T-helper 2 cell treated with Interferon-gamma antibody and Interleukin-4, amounts not matched to agents 5 μg/mL and 100 μg/mL, for 36 hours (primary cell): ENCODE measurements around the gene PFKFB4.

Experiments
- DNase-seq: peaks from one replicate; pipeline ENCODE4 v3.0.0; 2021; ENCODE audit warnings: low spot score
- H3K27ac Mint-ChIP-seq: one replicate; pipeline ENCODE4 v1.8.0; 2021; ENCODE audit warnings: mild to moderate bottlenecking, mixed read lengths
- H3K27me3 Mint-ChIP-seq: one replicate; pipeline ENCODE4 v1.8.0; 2021; ENCODE audit warnings: low read depth, mixed read lengths
- H3K36me3 Mint-ChIP-seq: one replicate; pipeline ENCODE4 v1.8.0; 2021; ENCODE audit warnings: low read depth, mixed read lengths
- H3K4me1 Mint-ChIP-seq: one replicate; pipeline ENCODE4 v1.8.0; 2021; ENCODE audit warnings: low read depth, mixed read lengths
- H3K4me3 Mint-ChIP-seq: one replicate; pipeline ENCODE4 v1.8.0; 2022; ENCODE audit warnings: mild to moderate bottlenecking, moderate library complexity, mixed read lengths
- H3K9me3 Mint-ChIP-seq: one replicate; pipeline ENCODE4 v1.8.0; 2021; ENCODE audit warnings: mixed read lengths

PFKFB4 gene

DNA sequence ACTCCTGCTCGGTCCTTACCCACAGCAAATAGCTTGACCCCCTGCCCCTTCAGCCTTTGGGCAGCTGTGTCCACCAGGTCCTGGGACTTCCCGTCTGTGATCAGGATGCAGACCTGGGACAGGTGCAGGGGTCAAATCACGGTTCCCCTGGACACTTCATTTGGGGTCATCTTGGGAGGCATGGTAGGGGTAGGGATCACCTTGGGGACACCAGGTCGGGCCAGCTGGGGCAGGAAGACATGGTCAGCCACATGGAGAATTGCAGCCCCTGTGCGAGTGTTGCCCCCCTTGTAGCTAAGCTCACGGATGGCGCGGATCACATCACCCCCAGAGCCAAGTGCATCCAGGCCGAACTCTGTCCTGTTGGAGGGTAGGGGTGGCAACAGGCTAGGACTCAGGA lies 36.7 kb upstream of the PFKFB4 start:
- H3K36me3 Mint-ChIP-seq, result no peaks in the 10 kb centered on the region
- H3K27ac Mint-ChIP-seq, result no peak overlapping the region
- peaks cover 22% of the 10 kb centered on the region for H3K27me3 Mint-ChIP-seq
- H3K4me3 Mint-ChIP-seq, result no peak overlapping the region
- H3K9me3 Mint-ChIP-seq, result no peaks in the 10 kb centered on the region
- no peak for DNase-seq
- no peaks in the 10 kb centered on the region for H3K4me1 Mint-ChIP-seq

DNA sequence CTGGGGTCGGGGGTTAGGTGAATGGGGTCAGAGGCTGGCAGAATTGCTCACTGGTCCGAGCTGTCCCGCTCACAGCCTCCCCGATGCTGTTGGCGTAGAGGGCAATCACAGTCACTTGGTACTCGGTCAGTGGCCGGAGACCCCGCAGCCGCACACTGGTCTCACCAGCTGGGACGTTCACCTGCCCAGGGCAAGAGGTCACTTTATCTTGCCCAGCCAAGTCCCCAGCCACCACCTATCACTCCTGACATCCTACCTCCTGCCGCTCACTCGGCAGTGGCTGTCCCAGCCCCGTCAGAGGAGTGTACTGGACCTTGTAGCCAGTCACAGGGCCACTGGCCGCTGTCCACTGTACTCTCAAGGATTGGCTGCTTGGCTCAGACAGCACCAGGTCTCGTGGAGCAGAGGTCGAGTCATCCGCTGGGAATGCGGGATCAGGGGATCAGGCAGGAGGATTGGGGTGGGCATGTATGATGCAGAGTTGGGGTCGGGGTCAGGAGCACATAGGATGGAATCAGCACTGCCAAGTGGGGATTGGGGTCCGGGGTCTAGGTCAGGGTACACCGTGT lies 36.0 kb upstream of the PFKFB4 start:
- Mint-ChIP-seq H3K9me3 (no peaks in the 10 kb centered on the region), H3K4me3 (no peak overlapping the region)

DNA sequence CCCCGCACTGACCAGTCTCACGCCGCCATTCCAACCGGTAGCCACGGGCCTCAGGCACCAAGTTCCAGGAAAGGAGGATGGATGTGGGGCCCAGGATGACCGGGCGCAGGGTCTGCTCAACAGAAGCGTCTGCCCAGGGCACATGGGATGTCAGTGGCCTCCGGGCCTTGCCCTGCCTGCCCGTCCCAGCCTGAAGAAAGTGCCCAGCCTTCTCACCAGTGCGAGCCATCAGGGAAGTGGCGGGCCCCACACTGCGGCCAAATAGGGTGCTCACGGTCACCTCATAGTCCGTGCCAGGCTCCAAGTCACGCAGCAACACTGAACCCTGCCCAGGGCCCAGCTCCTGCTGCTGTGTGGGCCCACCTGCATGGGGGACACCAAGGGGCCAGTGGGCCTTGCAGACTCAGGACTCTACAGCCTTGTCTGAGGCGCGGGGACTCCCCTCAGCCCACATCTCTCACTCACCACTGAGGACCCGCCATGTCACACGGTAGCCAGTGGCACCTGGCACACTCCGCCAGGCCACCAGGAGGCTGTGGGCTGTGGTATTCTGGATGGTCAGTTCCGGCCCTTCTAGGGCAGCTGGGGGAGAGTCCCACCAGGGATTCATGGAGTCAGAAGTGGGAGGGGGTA lies 35.4 kb upstream of the PFKFB4 start:
- no peak overlapping the region for H3K4me3 Mint-ChIP-seq
- no peaks in the 10 kb centered on the region for H3K36me3 Mint-ChIP-seq
- H3K27ac Mint-ChIP-seq, result no peak overlapping the region
- DNase-seq, result no peak
- H3K27me3 Mint-ChIP-seq, result peaks cover 22% of the 10 kb centered on the region
- no peaks in the 10 kb centered on the region for H3K9me3 Mint-ChIP-seq
- no peaks in the 10 kb centered on the region for H3K4me1 Mint-ChIP-seq

More for the DNA sequence above, 36.0 kb upstream of the PFKFB4 start:
- H3K27me3 Mint-ChIP-seq, result peaks cover 22% of the 10 kb centered on the region
- no peaks in the 10 kb centered on the region for H3K4me1 Mint-ChIP-seq
- no peak for DNase-seq
- H3K36me3 Mint-ChIP-seq, result no peaks in the 10 kb centered on the region
- no peak overlapping the region for H3K27ac Mint-ChIP-seq

DNA sequence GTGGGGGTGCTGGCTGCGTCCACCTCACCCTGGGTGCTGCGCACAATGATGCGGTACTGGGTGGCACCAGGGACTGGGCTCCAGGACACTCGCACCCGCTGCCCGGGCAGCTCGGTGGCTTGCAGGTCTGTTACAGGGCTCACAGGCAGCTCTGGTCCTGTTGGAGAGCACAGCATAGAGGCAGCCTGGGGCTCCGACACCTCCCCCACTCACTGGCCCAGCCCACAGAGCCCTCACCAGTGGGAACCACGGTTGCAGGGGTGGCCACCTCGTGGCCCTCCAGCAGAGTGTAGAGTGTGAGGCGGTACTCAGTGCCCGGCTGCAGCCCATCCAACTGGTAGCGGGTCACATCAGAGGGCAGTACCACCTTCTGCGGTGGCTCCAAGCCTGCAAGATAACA lies 34.8 kb upstream of the PFKFB4 start:
- DNase-seq, result no peak
- H3K27ac Mint-ChIP-seq, result no peak overlapping the region
- no peaks in the 10 kb centered on the region for H3K36me3 Mint-ChIP-seq
- no peak overlapping the region for H3K4me3 Mint-ChIP-seq
- no peaks in the 10 kb centered on the region for H3K4me1 Mint-ChIP-seq
- no peaks in the 10 kb centered on the region for H3K9me3 Mint-ChIP-seq
- H3K27me3 Mint-ChIP-seq, result peaks cover 22% of the 10 kb centered on the region

DNA sequence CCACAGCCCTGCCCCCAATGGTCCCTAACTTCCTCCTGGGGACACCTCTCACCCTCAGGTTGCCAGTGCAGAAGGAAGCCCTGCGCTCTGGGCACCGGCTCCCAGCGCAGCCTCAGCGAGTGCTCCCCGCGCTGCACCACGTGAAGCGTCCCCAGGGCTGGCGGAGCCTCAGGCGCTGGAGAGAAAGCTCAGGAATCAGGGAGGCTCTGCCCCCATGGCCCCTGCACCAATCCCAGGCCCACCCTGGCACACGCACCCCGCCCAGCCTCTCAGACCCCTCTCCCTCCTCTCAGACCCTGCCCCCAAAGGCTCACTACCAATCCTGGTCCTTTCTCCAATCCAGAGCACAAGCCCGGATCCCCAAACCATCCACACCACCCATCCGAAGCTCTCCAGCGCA lies 31.6 kb upstream of the PFKFB4 start:
- Mint-ChIP-seq H3K36me3 (no peaks in the 10 kb centered on the region), H3K4me3 (no peak overlapping the region), H3K27me3 (peaks cover 9% of the 10 kb centered on the region), H3K27ac (no peak overlapping the region), H3K4me1 (no peaks in the 10 kb centered on the region), H3K9me3 (no peaks in the 10 kb centered on the region)
- no peak for DNase-seq

DNA sequence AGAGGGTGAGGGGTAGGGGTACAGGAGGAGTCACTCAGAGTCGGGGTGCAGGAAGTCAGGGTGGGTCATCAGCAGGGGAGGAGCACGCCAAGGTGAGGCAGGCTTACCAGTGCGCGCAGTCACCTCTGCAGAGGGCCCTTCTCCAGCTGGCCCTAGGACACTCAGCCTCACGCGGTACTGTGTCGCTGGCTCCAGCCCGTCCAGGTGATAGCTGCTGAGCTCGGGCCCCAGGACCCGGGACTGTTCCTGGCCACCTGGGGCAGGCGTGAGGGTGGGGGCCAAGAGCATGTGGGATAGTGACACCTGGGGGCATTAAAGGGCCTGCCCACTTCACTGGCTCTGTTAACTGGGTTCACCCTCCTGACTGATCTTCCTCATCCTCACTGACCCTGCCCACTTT lies 31.1 kb upstream of the PFKFB4 start:
- no peak overlapping the region for H3K27ac Mint-ChIP-seq
- no peaks in the 10 kb centered on the region for H3K9me3 Mint-ChIP-seq
- no peak for DNase-seq
- peaks cover 9% of the 10 kb centered on the region for H3K27me3 Mint-ChIP-seq
- no peaks in the 10 kb centered on the region for H3K36me3 Mint-ChIP-seq
- no peaks in the 10 kb centered on the region for H3K4me1 Mint-ChIP-seq
- H3K4me3 Mint-ChIP-seq, result no peak overlapping the region

DNA sequence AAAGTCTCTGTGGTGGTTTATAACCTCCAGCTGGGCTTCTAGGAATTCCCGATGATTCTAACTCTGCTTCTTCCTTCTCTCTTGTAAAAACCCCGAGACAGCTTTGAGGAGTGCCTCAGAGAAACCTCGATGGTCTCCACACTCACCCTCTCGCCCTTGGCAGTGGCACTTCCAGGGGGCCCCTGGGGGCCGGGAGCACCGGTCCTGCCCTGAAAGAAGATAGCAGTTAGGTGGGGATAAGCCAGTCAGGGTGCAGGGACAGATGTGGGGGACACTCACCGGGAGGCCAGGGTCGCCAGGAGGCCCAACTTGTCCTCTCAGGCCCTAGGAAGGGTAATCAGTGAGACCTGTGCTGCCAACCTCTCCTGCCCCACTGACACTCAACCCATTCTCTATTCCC lies 28.8 kb upstream of the PFKFB4 start:
- H3K4me3 Mint-ChIP-seq, result no peak overlapping the region
- no peak for DNase-seq
- no peaks in the 10 kb centered on the region for H3K36me3 Mint-ChIP-seq
- no peak overlapping the region for H3K27ac Mint-ChIP-seq
- peaks cover 9% of the 10 kb centered on the region for H3K27me3 Mint-ChIP-seq
- H3K9me3 Mint-ChIP-seq, result no peaks in the 10 kb centered on the region
- H3K4me1 Mint-ChIP-seq, result no peaks in the 10 kb centered on the region

DNA sequence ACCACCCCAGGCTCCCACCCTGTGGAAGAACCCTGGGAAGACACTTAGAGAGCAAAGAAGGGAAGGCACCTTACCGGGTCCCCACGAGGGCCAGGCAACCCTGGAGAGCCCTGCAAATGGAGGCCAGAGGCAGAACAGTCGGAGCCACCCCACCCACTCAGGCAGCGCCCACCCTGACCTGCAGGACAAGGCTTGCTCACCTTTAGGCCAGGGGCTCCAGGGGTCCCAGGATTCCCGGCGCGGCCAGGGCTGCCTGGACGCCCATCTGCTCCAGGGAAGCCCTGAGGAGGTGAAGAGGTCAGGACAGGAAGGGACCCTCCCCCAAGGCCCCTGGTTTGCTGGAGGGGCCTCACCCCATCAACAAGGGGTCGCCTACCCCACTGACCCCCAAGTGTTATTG lies 28.2 kb upstream of the PFKFB4 start:
- Mint-ChIP-seq H3K9me3 (no peaks in the 10 kb centered on the region), H3K27ac (no peak overlapping the region), H3K36me3 (no peaks in the 10 kb centered on the region), H3K4me3 (no peak overlapping the region), H3K27me3 (peaks cover 8% of the 10 kb centered on the region), H3K4me1 (no peaks in the 10 kb centered on the region)
- DNase-seq, result no peak

DNA sequence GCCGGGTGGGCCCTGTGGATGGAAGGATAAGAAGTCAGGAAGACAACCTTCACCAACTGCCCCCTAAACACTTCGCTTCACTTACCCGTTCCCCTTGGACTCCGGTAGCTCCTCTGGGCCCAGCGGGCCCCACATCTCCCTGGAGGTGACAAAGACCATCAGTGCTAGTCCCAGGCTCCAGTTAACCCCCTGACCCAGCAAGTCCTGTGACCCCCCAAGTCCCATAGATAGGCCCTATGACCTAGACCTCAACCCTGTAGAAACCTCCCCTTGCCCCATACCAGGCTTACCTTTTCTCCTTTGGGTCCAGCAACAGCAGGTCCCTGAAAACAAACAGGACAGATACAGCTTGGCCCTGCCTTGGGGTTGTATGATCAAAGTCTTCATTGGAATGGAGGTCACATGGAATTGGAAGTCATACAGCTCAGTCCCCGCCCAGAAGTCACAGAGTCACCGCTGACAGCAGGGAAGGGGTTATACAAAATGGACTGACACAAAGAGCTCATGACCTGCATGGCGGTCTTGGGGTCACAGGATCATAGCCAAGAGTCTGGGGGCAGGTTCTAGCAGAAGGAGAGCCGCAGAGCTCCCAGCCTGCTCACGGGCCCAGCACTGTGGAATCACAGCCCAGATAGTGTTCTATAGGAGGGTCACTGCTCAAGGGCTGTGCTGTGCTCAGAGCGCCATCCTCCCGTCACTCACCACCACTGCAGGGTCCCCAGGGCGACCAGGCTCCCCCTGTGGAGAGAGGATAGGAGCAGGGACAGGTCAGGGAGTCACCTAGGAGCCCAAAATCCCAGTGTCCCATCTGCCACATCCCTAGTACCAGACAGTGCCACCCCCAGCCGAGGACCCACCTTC lies 25.2 kb upstream of the PFKFB4 start:
- Mint-ChIP-seq H3K36me3 (no peaks in the 10 kb centered on the region), H3K4me1 (no peaks in the 10 kb centered on the region), H3K9me3 (no peaks in the 10 kb centered on the region), H3K27ac (no peak overlapping the region), H3K27me3 (no peaks in the 10 kb centered on the region), H3K4me3 (no peak overlapping the region)
- no peak for DNase-seq

DNA sequence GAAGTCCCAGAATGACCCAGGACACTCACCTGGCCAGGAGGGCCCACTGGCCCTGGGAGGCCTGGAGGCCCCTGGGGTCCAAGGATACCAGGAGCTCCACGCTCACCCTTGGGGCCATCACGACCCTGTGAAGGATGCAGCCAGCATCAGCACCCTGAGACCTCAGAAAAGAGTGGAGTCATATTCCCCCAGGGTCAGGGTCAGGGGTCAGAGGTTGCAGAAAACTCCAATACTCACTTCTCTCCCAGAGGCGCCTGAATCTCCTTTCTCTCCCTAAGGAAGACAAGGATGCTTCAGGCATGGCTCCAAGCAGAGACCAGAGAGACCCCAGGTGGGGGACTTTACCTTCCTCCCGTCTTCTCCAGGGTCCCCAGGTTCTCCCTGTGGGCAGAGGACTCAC lies 20.0 kb upstream of the PFKFB4 start:
- Mint-ChIP-seq H3K36me3 (no peaks in the 10 kb centered on the region), H3K4me1 (no peaks in the 10 kb centered on the region), H3K27ac (no peak overlapping the region), H3K4me3 (no peak overlapping the region), H3K27me3 (no peaks in the 10 kb centered on the region), H3K9me3 (no peaks in the 10 kb centered on the region)
- DNase-seq, result no peak

DNA sequence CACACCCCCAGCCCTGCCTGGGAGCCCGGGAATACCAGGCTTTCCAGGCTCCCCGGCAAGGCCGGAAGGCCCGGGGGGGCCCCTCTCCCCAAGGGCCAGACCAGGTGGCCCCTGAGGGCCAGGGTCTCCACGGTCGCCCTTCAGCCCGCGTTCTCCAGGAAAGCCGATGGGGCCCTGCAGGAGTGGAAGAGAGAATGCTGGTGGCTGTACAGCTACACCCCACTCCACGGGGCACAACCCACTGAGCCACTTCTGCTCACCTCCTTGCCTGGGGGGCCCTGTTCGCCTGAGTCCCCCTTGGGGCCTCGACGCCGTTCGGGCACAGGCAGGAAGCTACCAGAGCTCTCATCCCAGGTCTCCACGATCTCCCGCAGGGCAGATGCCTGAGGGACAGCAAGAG lies 18.8 kb upstream of the PFKFB4 start:
- Mint-ChIP-seq H3K27me3 (no peaks in the 10 kb centered on the region), H3K4me3 (no peak overlapping the region), H3K27ac (no peak overlapping the region), H3K9me3 (no peaks in the 10 kb centered on the region), H3K4me1 (no peaks in the 10 kb centered on the region), H3K36me3 (no peaks in the 10 kb centered on the region)
- DNase-seq, result no peak

DNA sequence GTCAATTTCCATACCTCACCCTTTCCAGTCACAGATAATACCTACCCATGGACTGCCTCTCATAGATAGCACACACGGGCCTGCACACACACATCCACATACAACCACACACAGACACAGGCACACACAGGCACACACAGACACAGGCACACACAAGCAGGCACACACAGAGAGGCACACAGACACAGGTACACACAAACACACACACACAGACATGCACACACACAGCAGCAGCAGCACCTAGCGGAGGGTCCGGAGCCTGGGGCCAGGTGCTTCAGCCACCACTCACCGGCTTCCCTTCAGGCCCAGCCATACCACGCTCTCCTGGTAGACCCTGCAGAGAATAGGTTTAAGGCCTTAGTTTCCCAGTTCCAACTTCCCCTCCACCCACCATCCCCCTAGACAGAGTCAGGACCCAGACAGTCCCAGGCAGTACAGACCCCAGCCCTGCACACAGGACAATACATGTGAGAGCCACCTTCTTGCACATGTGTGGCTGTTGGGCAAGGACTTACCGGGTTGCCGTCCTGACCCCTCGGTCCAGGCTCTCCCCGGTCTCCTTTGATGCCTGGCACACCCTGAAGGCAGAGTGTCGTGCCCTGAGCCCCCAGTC lies 17.5 kb upstream of the PFKFB4 start:
- H3K27me3 Mint-ChIP-seq, result no peaks in the 10 kb centered on the region
- no peak for DNase-seq
- H3K4me3 Mint-ChIP-seq, result no peak overlapping the region
- no peaks in the 10 kb centered on the region for H3K9me3 Mint-ChIP-seq
- H3K4me1 Mint-ChIP-seq, result no peaks in the 10 kb centered on the region
- H3K27ac Mint-ChIP-seq, result no peak overlapping the region
- no peaks in the 10 kb centered on the region for H3K36me3 Mint-ChIP-seq

DNA sequence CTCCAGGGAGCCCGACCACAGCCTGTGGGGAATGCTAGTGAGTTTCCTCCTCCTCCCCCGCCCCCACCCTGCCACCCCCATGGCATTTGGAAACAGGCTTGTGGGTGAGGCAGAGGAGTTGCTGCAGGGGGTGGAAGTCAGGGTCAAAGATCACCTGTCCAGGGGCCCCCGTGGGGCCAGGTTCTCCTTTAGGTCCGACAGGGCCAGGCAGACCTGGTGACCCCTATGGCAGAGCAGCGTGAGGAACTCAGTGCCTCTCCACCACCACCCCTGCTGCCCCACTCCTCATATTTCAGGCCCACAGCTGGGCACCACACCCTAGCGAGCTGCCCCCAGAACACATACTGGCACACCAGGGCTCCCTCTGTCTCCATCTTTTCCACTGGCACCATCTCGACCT lies 15.9 kb upstream of the PFKFB4 start:
- Mint-ChIP-seq H3K9me3 (no peaks in the 10 kb centered on the region), H3K27me3 (no peaks in the 10 kb centered on the region), H3K4me3 (no peak overlapping the region), H3K27ac (no peak overlapping the region), H3K4me1 (no peaks in the 10 kb centered on the region), H3K36me3 (no peaks in the 10 kb centered on the region)
- DNase-seq, result no peak

DNA sequence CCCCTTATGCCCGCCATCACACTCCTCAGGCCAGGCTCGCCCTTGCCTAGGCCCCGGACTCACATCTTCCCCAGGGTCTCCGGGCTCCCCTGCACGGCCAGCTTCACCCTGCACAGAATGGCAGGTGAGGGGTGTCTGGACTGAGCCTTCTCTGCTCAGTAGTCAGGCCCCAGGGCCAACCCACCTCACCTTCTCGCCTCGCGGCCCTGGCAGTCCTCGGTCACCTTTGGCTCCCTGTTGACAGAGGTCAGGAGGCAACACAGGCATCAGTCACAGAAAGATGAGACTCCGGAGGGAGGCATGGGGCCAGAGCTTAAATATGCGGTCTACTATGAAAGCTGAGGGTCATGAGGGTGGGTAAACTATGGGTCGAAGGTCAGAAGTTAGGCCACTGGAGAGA lies 15.3 kb upstream of the PFKFB4 start:
- H3K4me3 Mint-ChIP-seq, result no peak overlapping the region
- H3K27ac Mint-ChIP-seq, result no peak overlapping the region
- DNase-seq, result no peak
- H3K36me3 Mint-ChIP-seq, result no peaks in the 10 kb centered on the region
- H3K9me3 Mint-ChIP-seq, result no peaks in the 10 kb centered on the region
- H3K4me1 Mint-ChIP-seq, result no peaks in the 10 kb centered on the region
- no peaks in the 10 kb centered on the region for H3K27me3 Mint-ChIP-seq
